RWPE2 (cell line): ENCODE measurements around the gene RIMBP2.

Source experiments
- ATAC-seq: fragments of 200-7000 bp; cut with Tn5 transposase; 3 replicates; pipeline ENCODE4 v1.9.1; 2021; ENCODE audit warnings: low read depth
- DNase-seq: peaks from one replicate; pipeline ENCODE4 v3.0.0-alpha.2; 2020; ENCODE audit warnings: low spot score
- H3K27ac ChIP-seq: fragments of 450-650 bp; 2 replicates; pipeline ENCODE4 v1.5.1; 2017; ENCODE audit warnings: mild to moderate bottlenecking; ENCODE audit not compliant: poor library complexity, severe bottlenecking
- H3K27me3 ChIP-seq: fragments of 250-450 bp; sonication (Bioruptor Pico); 2 replicates; pipeline ENCODE4 v1.5.1; 2021; ENCODE audit warnings: mild to moderate bottlenecking, moderate library complexity; ENCODE audit not compliant: insufficient read depth, poor library complexity, severe bottlenecking
- H3K36me3 ChIP-seq: fragments of 250-450 bp; sonication (Bioruptor Pico); 2 replicates; pipeline ENCODE4 v1.5.1; 2020; ENCODE audit warnings: low read depth, mild to moderate bottlenecking, moderate library complexity
- H3K4me1 ChIP-seq: fragments of 250-450 bp; sonication (Bioruptor Pico); 2 replicates; pipeline ENCODE4 v1.5.1; 2021; ENCODE audit warnings: mild to moderate bottlenecking, moderate library complexity; ENCODE audit not compliant: insufficient read depth, poor library complexity, severe bottlenecking
- H3K4me3 ChIP-seq: fragments of 250-450 bp; sonication (Bioruptor Pico); 2 replicates; pipeline ENCODE4 v1.5.1; 2021; ENCODE audit warnings: mild to moderate bottlenecking, moderate library complexity; ENCODE audit not compliant: severe bottlenecking
- H3K9me3 ChIP-seq: fragments of 250-450 bp; sonication (Bioruptor Pico); 2 replicates; pipeline ENCODE4 v1.5.1; 2021; ENCODE audit warnings: mild to moderate bottlenecking, moderate library complexity; ENCODE audit not compliant: severe bottlenecking
- CTCF ChIP-seq: fragments of 450-650 bp; IDR thresholded peaks from one replicate; pipeline ENCODE4 v1.5.1; 2017; ENCODE audit warnings: mild to moderate bottlenecking, moderate library complexity; ENCODE audit not compliant: poor library complexity, severe bottlenecking

Gene RIMBP2

GRCh38 chr12:130555221-130555620 lies 160.9 kb downstream of the RIMBP2 start:
- no peak for ATAC-seq

GRCh38 chr12:130552483-130552996 lies 163.6 kb downstream of the RIMBP2 start:
- H3K27ac ChIP-seq, result no peak overlapping the region
- TF ChIP-seq CTCF, result no peak
- H3K36me3 ChIP-seq, result no peaks in the 10 kb centered on the region
- no peak for ATAC-seq
- H3K4me1 ChIP-seq, result no peaks in the 10 kb centered on the region
- no peak for DNase-seq
- H3K27me3 ChIP-seq, result peaks cover 13% of the 10 kb centered on the region
- no peaks in the 10 kb centered on the region for H3K9me3 ChIP-seq
- H3K4me3 ChIP-seq, result no peak overlapping the region

More at GRCh38 chr12:130555221-130555620, 160.9 kb downstream of the RIMBP2 start:
- Histone ChIP-seq H3K9me3 (no peaks in the 10 kb centered on the region), H3K4me1 (no peaks in the 10 kb centered on the region), H3K4me3 (no peak overlapping the region), H3K36me3 (no peaks in the 10 kb centered on the region), H3K27ac (no peak overlapping the region), H3K27me3 (peaks cover 13% of the 10 kb centered on the region)
- no peak for TF ChIP-seq CTCF
- no peak for DNase-seq

- H3K27ac ChIP-seq, result no peak overlapping the region
- H3K27me3 ChIP-seq, result peaks cover 2% of the 10 kb centered on the region
Observed at GRCh38 chr12:130549361-130549760, 166.7 kb downstream of the RIMBP2 start.

GRCh38 chr12:130547480-130548155 lies 168.5 kb downstream of the RIMBP2 start:
- Histone ChIP-seq H3K36me3 (no peaks in the 10 kb centered on the region), H3K9me3 (no peaks in the 10 kb centered on the region), H3K4me3 (no peak overlapping the region), H3K27me3 (no peaks in the 10 kb centered on the region), H3K27ac (no peak overlapping the region), H3K4me1 (no peaks in the 10 kb centered on the region)
- no peak for ATAC-seq
- TF ChIP-seq CTCF, result no peak
- DNase-seq, result no peak

More at GRCh38 chr12:130549361-130549760, 166.7 kb downstream of the RIMBP2 start:
- Histone ChIP-seq H3K36me3 (no peaks in the 10 kb centered on the region), H3K4me3 (no peak overlapping the region), H3K9me3 (no peaks in the 10 kb centered on the region), H3K4me1 (no peaks in the 10 kb centered on the region)
- DNase-seq, result no peak
- ATAC-seq, result no peak
- TF ChIP-seq CTCF, result no peak

GRCh38 chr12:130546494-130546893 lies 169.6 kb downstream of the RIMBP2 start:
- TF ChIP-seq CTCF, result no peak

More at GRCh38 chr12:130546494-130546893, 169.6 kb downstream of the RIMBP2 start:
- H3K27ac ChIP-seq, result no peak overlapping the region
- no peaks in the 10 kb centered on the region for H3K36me3 ChIP-seq
- no peaks in the 10 kb centered on the region for H3K4me1 ChIP-seq
- no peak overlapping the region for H3K4me3 ChIP-seq
- ATAC-seq (no peak), DNase-seq (no peak)
- H3K9me3 ChIP-seq, result no peaks in the 10 kb centered on the region
- H3K27me3 ChIP-seq, result no peaks in the 10 kb centered on the region
